Endothelial cell of umbilical vein (primary cell): ENCODE measurements around the gene PLOD2. TPM values are rescaled to one million over a fixed set of nuclear protein-coding genes. Genes with fewer than 3 reads are reported as not detected.

Source experiments
- BruUV-seq: library from RNA; stranded (reverse); fragments of 400-500 nt; replicated peaks from 2 replicates; lab custom pipeline; 2021; lab: Mats Ljungman, UMichigan
- CTCF ChIA-PET: fragments of 300-600, 350-600 bp; sonication (Branson Sonifier 250); formaldehyde crosslinking; loops from one replicate; lab custom pipeline; 2021; ENCODE audit warnings: antibody characterized with exemption, inconsistent platforms; lab: Charles Lee
- POLR2A ChIA-PET: fragments of 300-600, 350-600 bp; sonication (Branson Sonifier 250); formaldehyde crosslinking; loops from one replicate; lab custom pipeline; 2021; ENCODE audit warnings: antibody characterized with exemption, inconsistent platforms; lab: Charles Lee
- DNase-seq: peaks from one replicate; pipeline ENCODE4 v3.0.0-alpha.2; 2011; ENCODE audit warnings: low read depth, low spot score
- FAIRE-seq: peaks from 2 replicates; lab custom pipeline; 2011; peaks lifted over from hg19 to GRCh38; lab: Jason Lieb, UNC
- H2AFZ ChIP-seq: 2 replicates; pipeline ENCODE4 v1.6.0; 2012; ENCODE audit warnings: low read depth, low read length, control low read depth, inconsistent platforms
- H3K27ac ChIP-seq: 2 replicates; pipeline ENCODE4 v1.5.1; 2011; ENCODE audit warnings: low read depth, mild to moderate bottlenecking, control low read depth, low read length, moderate library complexity; ENCODE audit not compliant: insufficient read depth
- H3K27me3 ChIP-seq, 2 experiments: 2 replicates each; pipeline versions ENCODE4 v1.6.0 to v1.6.1; 2011; ENCODE audit warnings: low read length in 2 of 2, mixed read lengths in 1 of 2; ENCODE audit not compliant: control insufficient read depth in 2 of 2, insufficient read depth in 2 of 2
- H3K36me3 ChIP-seq, 2 experiments: 2 replicates in 1 of 2; 3 replicates in 1 of 2; pipeline ENCODE4 v1.5.1; 2011; ENCODE audit warnings: low read length in 2 of 2, mild to moderate bottlenecking in 1 of 2, moderate library complexity in 1 of 2; ENCODE audit not compliant: control insufficient read depth in 2 of 2, insufficient read depth in 2 of 2; ENCODE audit errors: extremely low read depth in 1 of 2
- H3K4me1 ChIP-seq: 3 replicates; pipeline ENCODE4 v1.5.1; 2011; ENCODE audit warnings: mild to moderate bottlenecking, low read length; ENCODE audit not compliant: control insufficient read depth, insufficient read depth; ENCODE audit errors: extremely low read depth
- H3K4me2 ChIP-seq: 2 replicates; pipeline ENCODE4 v1.6.1; 2011; ENCODE audit warnings: low read length, control low read depth, mixed read lengths; ENCODE audit not compliant: insufficient read depth
- H3K4me3 ChIP-seq, 3 experiments: fragments of 200-600 bp in 1 of 3; sonication (generic), shearing (Covaris generic) in 1 of 3; replicated peaks in 1 of 3; 2 replicates each; pipeline ENCODE4 v1.5.1; 2011 to 2016; ENCODE audit warnings: control low read depth in 3 of 3, low read length in 3 of 3, mild to moderate bottlenecking in 2 of 3, inconsistent platforms in 1 of 3, low read depth in 1 of 3, moderate library complexity in 1 of 3; ENCODE audit not compliant: insufficient read depth in 1 of 3
- H3K79me2 ChIP-seq: 2 replicates; pipeline ENCODE4 v1.6.0; 2012; ENCODE audit warnings: low read length, inconsistent platforms; ENCODE audit not compliant: control insufficient read depth, insufficient read depth
- H3K9ac ChIP-seq: replicated peaks from 2 replicates; pipeline ENCODE3; 2011; ENCODE audit warnings: low read length, control low read depth; ENCODE audit not compliant: insufficient read depth; ENCODE audit errors: extremely low read depth
- H3K9me1 ChIP-seq: replicated peaks from 3 replicates; pipeline ENCODE4 v1.6.0; 2011; ENCODE audit warnings: mild to moderate bottlenecking, low read length; ENCODE audit not compliant: control insufficient read depth, insufficient read depth; ENCODE audit errors: extremely low read depth
- H3K9me3 ChIP-seq: replicated peaks from 2 replicates; pipeline ENCODE4 v1.5.1; 2012; ENCODE audit warnings: low read length, inconsistent platforms; ENCODE audit not compliant: control insufficient read depth, insufficient read depth
- H4K20me1 ChIP-seq: replicated peaks from 2 replicates; pipeline ENCODE3; 2011; ENCODE audit warnings: mild to moderate bottlenecking, low read length; ENCODE audit not compliant: control insufficient read depth, insufficient read depth; ENCODE audit errors: extremely low read depth
- CTCF ChIP-seq, 2 donors: IDR thresholded peaks; 1 replicate in 1 of 2; 2 replicates in 1 of 2; pipeline ENCODE4 v1.5.1; 2011; ENCODE audit warnings: low read length in 2 of 2, mild to moderate bottlenecking in 2 of 2, moderate library complexity in 2 of 2, control low read depth in 1 of 2, inconsistent platforms in 1 of 2, low read depth in 1 of 2; ENCODE audit not compliant: insufficient read depth in 1 of 2; ENCODE audit errors: extremely low read depth in 1 of 2
- EZH2 ChIP-seq: IDR thresholded peaks from 2 replicates; pipeline ENCODE4 v1.6.1; 2012; ENCODE audit warnings: borderline replicate concordance, low read depth, mild to moderate bottlenecking, moderate library complexity, low read length, inconsistent platforms; ENCODE audit not compliant: severe bottlenecking
- FOS ChIP-seq: IDR thresholded peaks from 2 replicates; pipeline ENCODE4 v1.6.1; 2011; ENCODE audit warnings: mild to moderate bottlenecking, low read length, moderate library complexity, borderline replicate concordance; ENCODE audit not compliant: insufficient read depth
- GATA2 ChIP-seq: IDR thresholded peaks from 2 replicates; pipeline ENCODE4 v1.7.0; 2011; ENCODE audit warnings: low read depth, mild to moderate bottlenecking, moderate library complexity, mixed read lengths, low read length; ENCODE audit not compliant: insufficient read length, insufficient read depth
- JUN ChIP-seq: IDR thresholded peaks from 2 replicates; pipeline ENCODE4 v1.6.1; 2011; ENCODE audit warnings: borderline replicate concordance, low read depth; ENCODE audit not compliant: insufficient read length, insufficient read depth
- MAX ChIP-seq: IDR thresholded peaks from 2 replicates; pipeline ENCODE4 v1.6.1; 2011; ENCODE audit not compliant: insufficient read depth, insufficient read length
- MYC ChIP-seq: IDR thresholded peaks from one replicate; pipeline ENCODE4 v1.6.1; 2011; ENCODE audit warnings: mild to moderate bottlenecking, low read depth, low read length
- POLR2A ChIP-seq: IDR thresholded peaks from 2 replicates; pipeline ENCODE4 v1.6.1; 2012; ENCODE audit warnings: low read depth, mild to moderate bottlenecking, control low read depth, low read length
- POLR2AphosphoS5 ChIP-seq: IDR thresholded peaks from 2 replicates; pipeline ENCODE4 v1.6.1; 2012; ENCODE audit warnings: low read depth, mild to moderate bottlenecking, control low read depth, low read length, moderate library complexity; ENCODE audit not compliant: insufficient read depth
- dilution Hi-C: fragments of 300-500 bp; cut with MboI; formaldehyde crosslinking; loops from one replicate; pipeline ENCODE4 v1.15.0; 2019; ENCODE audit warnings: low sequenced_read_pairs; ENCODE audit not compliant: extremely low pct_ligation_motif_present
- intact Hi-C: fragments of 100-400 bp; cut with micrococcal nuclease; formaldehyde crosslinking; loops from one replicate; pipeline ENCODE4 v1.10.0; 2022
- polyA plus RNA-seq, 4 experiments: library from polyadenylated mRNA; depleted of rRNA in 3 of 4; stranded (reverse) in 3 of 4; unstranded in 1 of 4; fragments of >200 nt; gene quantifications; 2 replicates each; pipeline versions ENCODE4 v1.2.1 to v1.2.3, GENCODE V29; 2011 to 2012; ENCODE audit warnings: missing spikeins in 1 of 4
- total RNA-seq: library from RNA; stranded (reverse); gene quantifications from 2 replicates; pipeline ENCODE4 v1.2.3, GENCODE V29; 2021

Gene PLOD2
- total and polyA plus RNA-seq, 2 donors (not counting 3 experiments of a cell fraction or from before 2014, with no cell fraction given) = 36.1 to 193 TPM

- ChIA-PET CTCF (interaction anchor here (1.0 to 8.3 kb wide), 11 partner anchors 8 to 420 kb away, joined by 3 to 115 read pairs (median 4); no protein-coding TSS in a partner anchor), POLR2A (interaction anchor here (0.7 kb wide), 1 partner anchor 20 kb away, joined by 4 read pairs; no protein-coding TSS in a partner anchor)
- peaks cover 98% of the 10 kb centered on the region for H3K79me2 ChIP-seq
- no peak overlapping the region for H2AFZ ChIP-seq
- peak overlapping the region; percentile 4 to 94 (median 80) for H3K4me3 ChIP-seq
- DNase-seq (peak; percentile 58), FAIRE-seq (no peak)
- peaks cover 2% of the 10 kb centered on the region for H4K20me1 ChIP-seq
- peaks cover 34% of the 10 kb centered on the region for H3K4me1 ChIP-seq
- TF ChIP-seq FOS = no peak
- no peak for TF ChIP-seq EZH2
- TF ChIP-seq GATA2 = no peak
- TF ChIP-seq JUN = no peak
- no peak for TF ChIP-seq MAX
- TF ChIP-seq POLR2AphosphoS5 = no peak
- TF ChIP-seq MYC = no peak
- no peak for TF ChIP-seq POLR2A
- no peak for TF ChIP-seq CTCF (IDR thresholded peaks at IDR 0.05; ENCODE audit: extremely low read depth in 1 of 2, insufficient read depth in 1 of 2, low read depth in 1 of 2, low read length in 2 of 2)
- H3K4me2 ChIP-seq = peak overlapping the region; percentile 93
- dilution Hi-C loops = no loop called here
- peak overlapping the region; percentile 90 for H3K27ac ChIP-seq
- H3K27me3 ChIP-seq = no peaks in the 10 kb centered on the region
- H3K9ac ChIP-seq = peak overlapping the region; percentile 93
- peaks cover 0 to 9% of the 10 kb centered on the region in 2 experiments for H3K36me3 ChIP-seq
- no TSS peak for BruUV-seq
- H3K9me3 ChIP-seq = no peaks in the 10 kb centered on the region
- intact Hi-C loops = no loop called here
- no peaks in the 10 kb centered on the region for H3K9me1 ChIP-seq
Observed at GRCh38 chr3:146156666-146157314, 4.2 kb downstream of the PLOD2 start.
